HCEC 1CT (cell line): ENCODE data around the gene ZNF473.

ENCODE experiments used
- DNase-seq: peaks from one replicate; pipeline ENCODE4 v3.0.0-alpha.2; 2017

Gene ZNF473

GRCh38 chr19:50025794-50026549, at the start of gene ZNF473:
Gene ZNF473 (plus strand): TSS chr19:50026005. CDS start chr19:50031083, 5,078 bp downstream.
- DNase-seq = peak; percentile 93

GRCh38 chr19:49976496-49976895, 49.3 kb upstream of the ZNF473 start:
- no peak for DNase-seq

- no peak for DNase-seq
These were observed 48.7 kb upstream of the ZNF473 start for GRCh38 chr19:49977076-49977475.

DNA sequence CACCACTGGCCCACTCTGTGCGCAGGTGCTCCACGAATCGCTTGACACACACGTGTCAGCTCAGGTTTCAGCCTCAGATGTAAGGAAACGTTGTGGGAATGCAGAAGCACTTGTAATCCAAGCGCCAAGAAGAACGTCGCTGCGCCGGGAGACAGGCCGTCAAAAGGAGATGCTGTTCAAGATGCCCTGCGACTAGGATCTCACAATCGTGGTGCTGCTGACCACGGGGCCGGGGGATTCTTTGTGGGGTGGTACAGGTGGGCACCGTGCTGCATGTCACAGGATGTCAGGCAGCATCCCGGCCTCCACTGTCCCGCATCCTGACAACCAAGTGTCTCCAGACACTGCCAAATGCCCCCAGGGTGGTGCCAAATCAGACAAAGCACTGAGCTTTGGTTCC, 47.9 kb upstream of the ZNF473 start:
- DNase-seq = no peak

- no peak for DNase-seq
These were observed 47.5 kb upstream of the ZNF473 start for GRCh38 chr19:49978324-49978723.

- DNase-seq = no peak
These were observed 43.9 kb upstream of the ZNF473 start for GRCh38 chr19:49981603-49982593.

- peak; percentile 38 for DNase-seq
These were observed 42.1 kb upstream of the ZNF473 start for GRCh38 chr19:49983645-49984229.

GRCh38 chr19:49984491-49984890, 41.3 kb upstream of the ZNF473 start:
- DNase-seq = no peak

DNA sequence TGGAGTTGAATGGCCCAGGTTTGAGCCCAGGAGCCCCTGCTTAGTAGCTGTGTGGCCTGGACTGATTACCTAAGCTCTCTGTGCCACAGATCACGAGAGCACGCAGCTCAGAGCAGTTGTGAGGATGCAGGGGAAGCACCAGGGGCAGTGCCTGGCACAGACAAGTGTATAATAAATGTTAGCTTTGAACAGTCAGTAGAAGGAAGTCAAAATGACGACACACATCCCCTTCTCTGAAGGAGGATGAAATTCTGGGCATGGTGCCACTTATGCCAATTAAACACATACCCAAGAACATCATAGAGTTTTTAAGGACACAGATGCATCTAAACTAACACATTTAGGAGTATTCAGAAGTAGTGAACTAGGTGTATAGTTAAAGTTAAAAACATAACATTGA, 39.9 kb upstream of the ZNF473 start:
- DNase-seq = no peak

DNA sequence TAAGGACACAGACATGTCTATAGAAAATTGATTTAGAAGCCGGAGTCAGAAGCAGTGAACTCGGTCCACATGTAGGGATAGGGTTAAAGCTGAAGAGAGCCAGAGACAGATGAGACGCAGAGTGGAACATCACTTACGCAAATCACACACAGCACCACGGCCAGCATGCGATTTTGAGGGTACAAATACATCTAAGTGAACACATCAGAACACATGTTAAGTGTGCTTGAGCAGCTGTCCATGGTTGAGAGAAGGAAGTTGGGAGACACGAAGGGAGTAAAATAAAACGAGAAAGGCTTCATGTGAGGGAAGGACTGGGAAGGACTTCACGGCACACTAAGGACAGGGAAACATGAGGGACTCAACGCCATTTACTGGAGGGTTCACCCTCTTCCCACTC, 39.5 kb upstream of the ZNF473 start:
- no peak for DNase-seq

GRCh38 chr19:49987159-49987698, 38.6 kb upstream of the ZNF473 start:
- peak; percentile 76 for DNase-seq

GRCh38 chr19:49988007-49988406, 37.8 kb upstream of the ZNF473 start:
- no peak for DNase-seq

DNA sequence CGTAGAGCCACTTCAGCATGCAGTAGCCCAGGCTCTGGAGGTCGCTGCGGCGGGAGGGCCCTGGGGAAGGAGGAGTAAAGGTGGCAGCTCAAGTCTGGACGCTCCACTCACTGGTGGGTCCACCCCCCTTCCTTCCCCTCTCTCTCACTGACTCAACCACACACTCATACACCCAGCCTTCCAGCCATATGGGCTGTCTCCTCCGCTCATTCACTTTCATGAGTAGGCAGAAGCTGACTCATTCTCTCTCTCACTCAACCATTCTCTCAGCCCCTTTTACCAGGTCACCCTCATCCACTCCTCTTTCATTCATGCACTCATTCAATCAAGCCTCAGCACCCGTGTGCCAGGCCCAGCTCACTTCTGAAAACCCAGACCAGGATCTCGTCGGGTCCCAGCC, 37.4 kb upstream of the ZNF473 start:
- DNase-seq = peak; percentile 84

- no peak for DNase-seq
These were observed 28.1 kb upstream of the ZNF473 start for GRCh38 chr19:49997709-49998108.

- no peak for DNase-seq
These were observed 26.3 kb upstream of the ZNF473 start for GRCh38 chr19:49999371-50000010.

GRCh38 chr19:50000038-50000840, 25.6 kb upstream of the ZNF473 start:
- DNase-seq = no peak

GRCh38 chr19:50000841-50001557, 24.8 kb upstream of the ZNF473 start:
- DNase-seq = no peak

DNA sequence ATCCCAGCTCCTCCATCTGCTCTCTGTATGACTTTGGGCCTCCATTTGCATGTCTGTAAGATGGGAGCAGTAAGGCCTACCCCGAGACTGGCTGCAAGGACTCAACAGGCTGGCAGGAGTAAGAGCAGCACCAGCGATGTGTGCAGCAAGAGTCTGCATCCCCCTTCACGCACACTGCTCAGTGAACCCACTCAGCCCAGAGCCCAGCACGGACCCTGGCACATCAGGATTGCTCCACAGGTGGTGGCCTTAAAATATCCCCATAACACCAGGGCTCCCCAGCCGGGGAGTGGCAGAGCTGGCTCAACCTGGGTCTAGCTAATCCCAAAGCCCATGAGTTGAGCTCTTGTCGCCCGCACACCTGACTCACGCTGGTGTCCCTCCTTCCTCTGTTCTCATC, 24.0 kb upstream of the ZNF473 start:
- no peak for DNase-seq

DNA sequence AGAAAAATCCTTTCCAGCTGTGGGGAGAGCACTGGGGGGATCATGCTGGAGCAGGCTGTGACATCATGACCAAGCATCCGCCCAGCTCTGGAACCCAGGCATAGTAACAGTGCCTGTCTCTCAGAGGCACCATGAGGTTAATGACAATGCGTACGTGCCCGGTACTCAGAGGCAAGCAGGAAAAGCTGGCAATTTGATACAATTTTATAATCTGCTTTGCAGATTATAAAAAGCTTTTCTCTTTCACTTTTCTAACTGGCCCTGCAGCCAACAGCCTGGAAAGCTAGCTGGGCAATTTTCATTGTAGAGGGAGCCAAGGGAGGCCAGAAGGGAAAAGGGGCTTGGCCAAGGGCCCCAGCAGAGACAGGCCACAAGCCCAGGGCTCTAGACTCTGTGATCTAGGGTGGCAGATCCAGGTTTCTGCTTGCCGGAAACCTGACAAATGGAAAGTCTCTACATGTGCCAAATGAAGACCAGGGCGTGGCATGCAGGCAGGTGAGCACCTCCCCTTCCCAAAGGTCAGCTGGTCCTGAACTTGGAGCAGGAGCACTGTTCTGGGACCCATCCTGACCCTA, 23.3 kb upstream of the ZNF473 start:
- no peak for DNase-seq

- no peak for DNase-seq
These were observed 22.5 kb upstream of the ZNF473 start for GRCh38 chr19:50003254-50003788.
